Osteoblast (primary cell): ENCODE results near the gene NDUFS3. TPM values are rescaled to one million over a fixed set of nuclear protein-coding genes. Genes with fewer than 3 reads are reported as not detected.

Experiments
- DNase-seq: peaks from one replicate; pipeline ENCODE4 v3.0.0; 2011; ENCODE audit warnings: low spot score, mixed read lengths; ENCODE audit not compliant: insufficient read length; ENCODE audit errors: missing footprints
- H2AFZ ChIP-seq: 2 replicates; pipeline ENCODE4 v1.6.0; 2011; ENCODE audit warnings: mild to moderate bottlenecking, low read length
- H3K27ac ChIP-seq: 2 replicates; pipeline ENCODE4 v1.5.1; 2011; ENCODE audit warnings: mild to moderate bottlenecking, low read depth, low read length, moderate library complexity
- H3K27me3 ChIP-seq: 2 replicates; pipeline ENCODE4 v1.6.0; 2012; ENCODE audit warnings: mild to moderate bottlenecking, control low read depth, inconsistent platforms, low read length, moderate library complexity; ENCODE audit not compliant: insufficient read depth
- H3K36me3 ChIP-seq: 2 replicates; pipeline ENCODE4 v1.5.1; 2011; ENCODE audit warnings: mild to moderate bottlenecking, low read length, control low read depth, moderate library complexity; ENCODE audit not compliant: insufficient read depth
- H3K4me1 ChIP-seq: 2 replicates; pipeline ENCODE4 v1.5.1; 2011; ENCODE audit warnings: mild to moderate bottlenecking, low read length, control low read depth, moderate library complexity; ENCODE audit not compliant: insufficient read depth
- H3K4me2 ChIP-seq: 2 replicates; pipeline ENCODE4 v1.6.0; 2011; ENCODE audit warnings: mild to moderate bottlenecking, low read length; ENCODE audit not compliant: insufficient read depth
- H3K4me3 ChIP-seq: fragments of 200-600 bp; sonication (generic); 3 replicates; pipeline ENCODE4 v1.5.1; 2012; ENCODE audit warnings: mild to moderate bottlenecking, low read length, inconsistent platforms; ENCODE audit not compliant: insufficient read depth
- H3K79me2 ChIP-seq: 2 replicates; pipeline ENCODE4 v1.6.0; 2012; ENCODE audit warnings: mild to moderate bottlenecking, low read length, control low read depth, inconsistent platforms; ENCODE audit not compliant: insufficient read depth
- H3K9me3 ChIP-seq: 2 replicates; pipeline ENCODE4 v1.5.1; 2011; ENCODE audit warnings: low read depth, low read length, control low read depth
- H4K20me1 ChIP-seq: 2 replicates; pipeline ENCODE4 v1.6.0; 2012; ENCODE audit warnings: mild to moderate bottlenecking, low read length, control low read depth; ENCODE audit not compliant: insufficient read depth
- total RNA-seq: library from RNA; depleted of rRNA; stranded (reverse); fragments of >200 nt; gene quantifications from 2 replicates; pipeline ENCODE4 v1.2.3, GENCODE V29; 2012
- TF ChIP-seq, protein P1 (sequence below): IDR thresholded peaks from 2 replicates; pipeline ENCODE4 v1.5.1; 2011; ENCODE audit warnings: mild to moderate bottlenecking, low read depth, low read length, moderate library complexity; ENCODE audit errors: extremely low read depth

NDUFS3 gene
- total RNA-seq, 1 donor, result 55.0 TPM

DNA sequence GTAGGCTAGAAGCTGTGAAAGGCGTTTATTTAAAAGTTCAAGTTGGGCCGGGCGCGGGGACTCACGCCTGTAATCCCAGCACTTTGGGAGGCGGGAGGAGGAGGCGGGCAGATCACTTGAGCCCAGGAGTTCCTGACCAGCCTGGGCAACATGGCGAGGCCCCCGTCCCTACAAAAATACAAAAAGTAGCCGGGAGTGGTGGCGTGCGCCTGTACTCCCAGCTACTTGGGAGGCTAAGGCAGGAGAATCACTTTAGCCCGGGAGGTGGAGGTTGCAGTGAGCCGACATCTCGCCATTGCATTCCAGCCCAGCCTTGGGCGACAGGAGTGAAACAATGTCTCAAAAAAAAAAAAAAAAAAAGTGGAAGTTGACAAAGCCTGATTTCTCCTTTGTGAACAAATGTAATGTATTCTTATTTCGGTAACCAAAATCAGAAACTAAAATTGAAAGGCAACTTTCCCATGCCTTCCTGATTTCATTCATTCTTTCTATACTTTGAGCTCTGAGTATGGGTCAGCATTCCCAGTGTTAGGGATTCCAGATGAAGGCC lies 12.7 kb upstream of the NDUFS3 start:
- Histone ChIP-seq H3K9me3 (no peaks in the 10 kb centered on the region), H3K36me3 (peaks cover 12% of the 10 kb centered on the region), H3K4me2 (peak overlapping the region; percentile 90), H3K27me3 (no peaks in the 10 kb centered on the region), H3K27ac (peak overlapping the region; percentile 68), H4K20me1 (no peaks in the 10 kb centered on the region), H2AFZ (peak overlapping the region; percentile 90), H3K79me2 (peaks cover 52% of the 10 kb centered on the region), H3K4me1 (peaks cover 11% of the 10 kb centered on the region), H3K4me3 (peak overlapping the region; percentile 98)
- TF ChIP-seq, protein P1, sequence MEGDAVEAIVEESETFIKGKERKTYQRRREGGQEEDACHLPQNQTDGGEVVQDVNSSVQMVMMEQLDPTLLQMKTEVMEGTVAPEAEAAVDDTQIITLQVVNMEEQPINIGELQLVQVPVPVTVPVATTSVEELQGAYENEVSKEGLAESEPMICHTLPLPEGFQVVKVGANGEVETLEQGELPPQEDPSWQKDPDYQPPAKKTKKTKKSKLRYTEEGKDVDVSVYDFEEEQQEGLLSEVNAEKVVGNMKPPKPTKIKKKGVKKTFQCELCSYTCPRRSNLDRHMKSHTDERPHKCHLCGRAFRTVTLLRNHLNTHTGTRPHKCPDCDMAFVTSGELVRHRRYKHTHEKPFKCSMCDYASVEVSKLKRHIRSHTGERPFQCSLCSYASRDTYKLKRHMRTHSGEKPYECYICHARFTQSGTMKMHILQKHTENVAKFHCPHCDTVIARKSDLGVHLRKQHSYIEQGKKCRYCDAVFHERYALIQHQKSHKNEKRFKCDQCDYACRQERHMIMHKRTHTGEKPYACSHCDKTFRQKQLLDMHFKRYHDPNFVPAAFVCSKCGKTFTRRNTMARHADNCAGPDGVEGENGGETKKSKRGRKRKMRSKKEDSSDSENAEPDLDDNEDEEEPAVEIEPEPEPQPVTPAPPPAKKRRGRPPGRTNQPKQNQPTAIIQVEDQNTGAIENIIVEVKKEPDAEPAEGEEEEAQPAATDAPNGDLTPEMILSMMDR, result no peak
- no peak for DNase-seq

DNA sequence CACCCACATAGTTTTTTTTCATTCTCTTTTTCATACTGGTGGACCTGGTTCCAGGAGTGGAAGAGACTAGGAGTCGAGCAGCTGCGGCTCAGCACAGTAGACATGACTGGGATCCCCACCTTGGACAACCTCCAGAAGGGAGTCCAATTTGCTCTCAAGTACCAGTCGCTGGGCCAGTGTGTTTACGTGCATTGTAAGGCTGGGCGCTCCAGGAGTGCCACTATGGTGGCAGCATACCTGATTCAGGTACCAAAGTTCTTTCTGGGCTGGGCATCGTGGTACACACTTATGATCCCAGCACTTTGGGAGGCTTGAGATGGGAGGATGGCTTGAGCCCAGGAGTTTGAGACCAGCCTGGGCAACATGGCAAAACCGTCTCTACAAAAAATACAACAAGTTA lies 9.2 kb upstream of the NDUFS3 start:
- H3K4me3 ChIP-seq, result no peak overlapping the region
- peaks cover 33% of the 10 kb centered on the region for H3K4me1 ChIP-seq
- no peaks in the 10 kb centered on the region for H3K9me3 ChIP-seq
- H2AFZ ChIP-seq, result no peak overlapping the region
- peaks cover 64% of the 10 kb centered on the region for H3K79me2 ChIP-seq
- H3K27me3 ChIP-seq, result no peaks in the 10 kb centered on the region
- H3K36me3 ChIP-seq, result peaks cover 26% of the 10 kb centered on the region
- H3K4me2 ChIP-seq, result no peak overlapping the region
- H3K27ac ChIP-seq, result no peak overlapping the region
- TF ChIP-seq, protein P1, result no peak
- peaks cover 6% of the 10 kb centered on the region for H4K20me1 ChIP-seq
- no peak for DNase-seq

DNA sequence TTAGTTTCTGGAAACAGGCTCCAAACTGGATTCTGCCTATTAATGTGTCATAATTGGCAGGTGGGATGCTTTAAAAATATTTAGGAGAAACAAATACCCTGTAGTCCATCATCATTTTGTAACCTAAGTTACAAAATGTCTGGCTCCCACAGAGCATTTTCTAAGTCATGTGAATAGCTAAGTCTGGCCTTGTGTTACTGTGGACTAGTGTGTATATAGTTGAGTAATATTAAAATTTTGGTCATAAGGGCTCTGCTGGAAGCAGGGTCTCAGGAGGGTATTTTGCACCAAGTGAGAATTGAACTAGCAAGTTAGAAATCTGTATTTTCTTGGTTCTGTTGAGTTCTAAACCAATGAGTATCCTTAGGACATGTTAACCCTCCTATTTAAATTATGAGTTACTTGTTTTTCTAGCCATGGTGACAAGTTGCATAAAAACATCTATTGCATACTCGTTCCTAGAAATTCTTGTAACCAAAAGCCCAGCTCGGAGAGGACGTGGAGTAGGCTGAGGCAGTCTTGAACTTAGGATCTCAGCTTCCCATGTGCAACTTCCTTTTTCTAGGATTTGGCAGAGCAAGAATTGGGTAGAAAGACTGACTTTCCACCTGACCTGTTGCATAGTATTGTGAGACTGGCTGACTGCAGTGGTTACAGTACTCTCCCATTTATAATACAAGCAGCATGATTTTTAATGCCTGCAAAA lies 8.1 kb upstream of the NDUFS3 start:
- no peak overlapping the region for H3K27ac ChIP-seq
- peaks cover 28% of the 10 kb centered on the region for H3K4me1 ChIP-seq
- peaks cover 61% of the 10 kb centered on the region for H3K79me2 ChIP-seq
- H3K4me3 ChIP-seq, result no peak overlapping the region
- no peak for DNase-seq
- H2AFZ ChIP-seq, result no peak overlapping the region
- TF ChIP-seq, protein P1, result no peak
- no peak overlapping the region for H3K4me2 ChIP-seq
- peaks cover 31% of the 10 kb centered on the region for H3K36me3 ChIP-seq
- no peaks in the 10 kb centered on the region for H3K27me3 ChIP-seq
- no peaks in the 10 kb centered on the region for H3K9me3 ChIP-seq
- peaks cover 6% of the 10 kb centered on the region for H4K20me1 ChIP-seq

DNA sequence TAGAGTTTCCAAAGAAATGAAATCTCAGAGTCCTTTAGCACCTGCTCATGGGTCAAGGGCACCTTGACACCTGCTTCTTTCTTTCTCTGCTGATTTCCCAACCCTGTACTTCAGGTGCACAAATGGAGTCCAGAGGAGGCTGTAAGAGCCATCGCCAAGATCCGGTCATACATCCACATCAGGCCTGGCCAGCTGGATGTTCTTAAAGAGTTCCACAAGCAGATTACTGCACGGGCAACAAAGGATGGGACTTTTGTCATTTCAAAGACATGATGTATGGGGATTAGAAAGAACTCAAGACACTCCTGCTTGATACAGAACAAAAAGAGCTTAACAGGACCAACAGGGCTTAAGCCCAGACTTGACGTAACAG lies 7.5 kb upstream of the NDUFS3 start:
- H3K79me2 ChIP-seq, result peaks cover 59% of the 10 kb centered on the region
- H3K4me3 ChIP-seq, result no peak overlapping the region
- H2AFZ ChIP-seq, result no peak overlapping the region
- peaks cover 34% of the 10 kb centered on the region for H3K36me3 ChIP-seq
- no peak overlapping the region for H3K4me2 ChIP-seq
- no peak for DNase-seq
- no peaks in the 10 kb centered on the region for H3K27me3 ChIP-seq
- peaks cover 6% of the 10 kb centered on the region for H4K20me1 ChIP-seq
- H3K9me3 ChIP-seq, result no peaks in the 10 kb centered on the region
- peaks cover 25% of the 10 kb centered on the region for H3K4me1 ChIP-seq
- TF ChIP-seq, protein P1, result no peak
- peak overlapping the region; percentile 54 for H3K27ac ChIP-seq
